ENCODE results near the gene SEC14L5.

SEC14L5 gene

GRCh38 chr16:4982056-4982867, 24.1 kb downstream of the SEC14L5 start:
- Histone ChIP-seq H2AFZ (ENCODE audit: insufficient read depth, low read length, poor library complexity) (no peak overlapping the region), H4K91ac (ENCODE audit: low read depth, low read length) (no peak overlapping the region), H3K4me2 (ENCODE audit: low read length) (no peak overlapping the region), H3K4ac (ENCODE audit: low read depth, low read length) (no peak overlapping the region), H3K4me3 (ENCODE audit: low read depth, low read length) (no peak overlapping the region), H3K9ac (ENCODE audit: low read length) (no peak overlapping the region), H2AK5ac (ENCODE audit: low read length) (no peak overlapping the region), H3K27me3 (ENCODE audit: insufficient read depth, low read length) (peaks cover 2% of the 10 kb centered on the region), H2BK5ac (ENCODE audit: low read depth, low read length, poor library complexity) (no peak overlapping the region), H3K18ac (ENCODE audit: low read length) (no peak overlapping the region), H2BK12ac (ENCODE audit: low read length) (no peak overlapping the region), H3K9me3 (ENCODE audit: insufficient read depth, low read depth, low read length) (peaks cover 2% of the 10 kb centered on the region), H3K79me2 (ENCODE audit: control insufficient read depth, insufficient read depth, low read length, poor library complexity) (no peaks in the 10 kb centered on the region), H3K23ac (ENCODE audit: low read length) (no peak overlapping the region), H3K79me1 (ENCODE audit: low read length) (no peaks in the 10 kb centered on the region), H4K12ac (ENCODE audit: low read depth, low read length) (no peak overlapping the region), H3K4me1 (ENCODE audit: control insufficient read depth in 1 of 2, insufficient read depth in 2 of 2, low read length in 2 of 2) (no peaks in the 10 kb centered on the region), H3K14ac (ENCODE audit: low read length) (no peak overlapping the region), H4K8ac (ENCODE audit: low read depth, low read length) (no peak overlapping the region), H2BK120ac (ENCODE audit: insufficient read depth, low read length, poor library complexity) (no peak overlapping the region), H3K36me3 (ENCODE audit: control insufficient read depth in 1 of 2, insufficient read depth in 2 of 2, low read length in 2 of 2) (no peaks in the 10 kb centered on the region), H3K27ac (ENCODE audit: low read depth, low read length) (no peak overlapping the region)
- WGBS (ENCODE audit: extremely low coverage, insufficient coverage, insufficient read length), result no CpG with 5 or more reads among the region's 20 CpGs
- DNase-seq, result no peak

DNA sequence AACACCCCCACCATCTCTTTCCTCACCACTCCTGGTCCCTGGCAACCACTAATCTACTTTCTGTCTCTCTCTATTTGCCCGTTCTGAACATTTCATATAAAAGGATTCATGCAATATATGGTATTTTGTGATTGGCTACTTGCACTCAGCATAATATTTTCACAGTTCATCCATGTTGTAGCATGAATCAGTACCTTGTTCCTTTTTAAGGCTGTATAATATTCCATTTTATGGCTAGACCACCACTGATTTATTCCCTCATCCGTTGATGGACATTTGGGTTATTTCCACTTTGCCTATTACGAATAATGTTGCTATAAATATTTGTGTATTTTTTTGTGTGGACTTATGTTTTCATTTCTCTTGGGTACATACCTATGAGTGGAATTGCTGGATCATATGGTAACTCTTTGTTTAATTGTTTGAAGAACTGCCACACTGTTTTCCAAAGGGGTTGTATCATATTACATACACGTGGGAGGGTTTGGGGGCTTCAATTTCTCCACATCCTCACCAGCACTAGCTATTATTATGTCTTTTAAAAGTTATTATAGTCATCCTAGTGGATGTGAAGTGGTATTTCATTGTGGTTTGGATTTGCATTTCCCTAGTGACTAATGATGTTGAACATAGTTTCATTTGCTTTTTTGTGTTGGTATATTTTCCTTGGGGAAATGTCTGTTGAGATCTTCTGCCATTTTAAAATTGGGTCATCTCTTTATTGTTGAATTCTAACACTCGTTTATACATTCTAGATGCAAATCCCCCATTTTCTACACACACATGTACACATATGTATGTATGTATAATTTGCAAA, 26.3 kb downstream of the SEC14L5 start:
- H3K4me1 ChIP-seq (ENCODE audit: control insufficient read depth in 1 of 2, insufficient read depth in 2 of 2, low read length in 2 of 2), result no peaks in the 10 kb centered on the region
- H2AK5ac ChIP-seq (ENCODE audit: low read length), result no peak overlapping the region
- peaks cover 12% of the 10 kb centered on the region for H3K27me3 ChIP-seq (ENCODE audit: insufficient read depth, low read length)
- no peak overlapping the region for H4K12ac ChIP-seq (ENCODE audit: low read depth, low read length)
- H3K79me1 ChIP-seq (ENCODE audit: low read length), result no peaks in the 10 kb centered on the region
- no peak overlapping the region for H3K4me3 ChIP-seq (ENCODE audit: low read depth, low read length)
- H2BK12ac ChIP-seq (ENCODE audit: low read length), result no peak overlapping the region
- no peaks in the 10 kb centered on the region for H3K36me3 ChIP-seq (ENCODE audit: control insufficient read depth in 1 of 2, insufficient read depth in 2 of 2, low read length in 2 of 2)
- no peak overlapping the region for H2BK5ac ChIP-seq (ENCODE audit: low read depth, low read length, poor library complexity)
- no peak overlapping the region for H3K4ac ChIP-seq (ENCODE audit: low read depth, low read length)
- H3K4me2 ChIP-seq (ENCODE audit: low read length), result no peak overlapping the region
- H3K23ac ChIP-seq (ENCODE audit: low read length), result no peak overlapping the region
- no peak overlapping the region for H4K8ac ChIP-seq (ENCODE audit: low read depth, low read length)
- H3K27ac ChIP-seq (ENCODE audit: low read depth, low read length), result no peak overlapping the region
- no peak for DNase-seq
- H3K9ac ChIP-seq (ENCODE audit: low read length), result no peak overlapping the region
- no CpG with 5 or more reads among the region's 5 CpGs for WGBS (ENCODE audit: extremely low coverage, insufficient coverage, insufficient read length)
- H3K79me2 ChIP-seq (ENCODE audit: control insufficient read depth, insufficient read depth, low read length, poor library complexity), result no peaks in the 10 kb centered on the region
- H3K14ac ChIP-seq (ENCODE audit: low read length), result no peak overlapping the region
- H2BK120ac ChIP-seq (ENCODE audit: insufficient read depth, low read length, poor library complexity), result no peak overlapping the region
- H3K9me3 ChIP-seq (ENCODE audit: insufficient read depth, low read depth, low read length), result peaks cover 6% of the 10 kb centered on the region
- H2AFZ ChIP-seq (ENCODE audit: insufficient read depth, low read length, poor library complexity), result no peak overlapping the region
- H4K91ac ChIP-seq (ENCODE audit: low read depth, low read length), result no peak overlapping the region
- H3K18ac ChIP-seq (ENCODE audit: low read length), result no peak overlapping the region

GRCh38 chr16:4987250-4987579, 29.1 kb downstream of the SEC14L5 start:
- no peak overlapping the region for H3K4me3 ChIP-seq (ENCODE audit: low read depth, low read length)
- H3K14ac ChIP-seq (ENCODE audit: low read length), result no peak overlapping the region
- H2BK5ac ChIP-seq (ENCODE audit: low read depth, low read length, poor library complexity), result no peak overlapping the region
- no peak overlapping the region for H2AK5ac ChIP-seq (ENCODE audit: low read length)
- DNase-seq, result no peak
- no peaks in the 10 kb centered on the region for H3K79me1 ChIP-seq (ENCODE audit: low read length)
- H2AFZ ChIP-seq (ENCODE audit: insufficient read depth, low read length, poor library complexity), result no peak overlapping the region
- peaks cover 4% of the 10 kb centered on the region for H3K9me3 ChIP-seq (ENCODE audit: insufficient read depth, low read depth, low read length)
- H3K9ac ChIP-seq (ENCODE audit: low read length), result no peak overlapping the region
- no peak overlapping the region for H3K23ac ChIP-seq (ENCODE audit: low read length)
- no peak overlapping the region for H3K27ac ChIP-seq (ENCODE audit: low read depth, low read length)
- no peak overlapping the region for H4K8ac ChIP-seq (ENCODE audit: low read depth, low read length)
- peaks cover 12% of the 10 kb centered on the region for H3K27me3 ChIP-seq (ENCODE audit: insufficient read depth, low read length)
- no peaks in the 10 kb centered on the region for H3K79me2 ChIP-seq (ENCODE audit: control insufficient read depth, insufficient read depth, low read length, poor library complexity)
- H4K12ac ChIP-seq (ENCODE audit: low read depth, low read length), result no peak overlapping the region
- H3K4ac ChIP-seq (ENCODE audit: low read depth, low read length), result no peak overlapping the region
- H3K4me1 ChIP-seq (ENCODE audit: control insufficient read depth in 1 of 2, insufficient read depth in 2 of 2, low read length in 2 of 2), result no peaks in the 10 kb centered on the region
- no peak overlapping the region for H2BK12ac ChIP-seq (ENCODE audit: low read length)
- no CpG with 5 or more reads among the region's 10 CpGs for WGBS (ENCODE audit: extremely low coverage, insufficient coverage, insufficient read length)
- no peak overlapping the region for H2BK120ac ChIP-seq (ENCODE audit: insufficient read depth, low read length, poor library complexity)
- no peak overlapping the region for H3K4me2 ChIP-seq (ENCODE audit: low read length)
- H3K36me3 ChIP-seq (ENCODE audit: control insufficient read depth in 1 of 2, insufficient read depth in 2 of 2, low read length in 2 of 2), result no peaks in the 10 kb centered on the region
- no peak overlapping the region for H3K18ac ChIP-seq (ENCODE audit: low read length)
- H4K91ac ChIP-seq (ENCODE audit: low read depth, low read length), result no peak overlapping the region

DNA sequence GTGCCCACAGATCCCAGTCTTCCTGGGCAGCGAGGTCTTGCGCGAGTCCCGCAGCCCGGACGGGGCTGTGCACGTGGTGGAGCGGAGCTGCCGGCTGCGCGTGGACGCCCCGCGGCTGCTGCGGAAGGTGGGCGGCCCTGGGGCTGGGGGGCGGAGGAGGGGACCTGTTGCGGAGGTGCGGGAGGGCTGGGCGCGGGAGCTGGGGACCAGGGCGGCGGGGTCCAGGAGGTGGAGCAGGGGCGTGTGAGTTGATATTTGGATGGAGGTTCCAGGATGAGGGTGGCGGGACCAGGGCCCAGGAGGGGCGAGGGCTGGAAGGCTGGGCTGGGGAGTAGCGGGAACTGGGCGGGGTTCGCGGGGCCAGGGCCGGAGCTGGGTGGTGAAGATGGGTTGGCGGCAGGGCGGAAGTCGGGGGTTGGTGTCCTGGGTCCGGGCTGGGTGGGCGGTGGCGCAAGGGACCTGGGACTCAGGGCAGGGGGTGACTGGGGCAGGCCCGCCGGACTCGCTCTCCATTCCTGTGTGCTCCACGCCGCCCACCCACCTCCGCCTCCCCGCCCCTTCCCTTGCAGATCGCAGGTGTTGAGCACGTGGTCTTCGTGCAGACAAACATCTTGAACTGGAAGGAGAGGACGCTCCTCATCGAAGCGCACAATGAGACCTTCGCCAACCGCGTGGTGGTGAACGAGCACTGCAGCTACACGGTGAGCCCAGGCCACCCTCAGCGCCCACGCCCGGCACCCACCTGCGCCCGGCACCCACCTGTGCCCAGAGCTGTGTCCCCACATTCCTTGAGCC, 29.6 kb downstream of the SEC14L5 start:
- Histone ChIP-seq H2BK120ac (ENCODE audit: insufficient read depth, low read length, poor library complexity) (no peak overlapping the region), H3K4me3 (ENCODE audit: low read depth, low read length) (peak overlapping the region; percentile 65), H3K23ac (ENCODE audit: low read length) (no peak overlapping the region), H3K36me3 (ENCODE audit: control insufficient read depth in 1 of 2, insufficient read depth in 2 of 2, low read length in 2 of 2) (no peaks in the 10 kb centered on the region), H2BK5ac (ENCODE audit: low read depth, low read length, poor library complexity) (no peak overlapping the region), H3K4me1 (ENCODE audit: control insufficient read depth in 1 of 2, insufficient read depth in 2 of 2, low read length in 2 of 2) (no peaks in the 10 kb centered on the region), H3K27ac (ENCODE audit: low read depth, low read length) (no peak overlapping the region), H3K79me1 (ENCODE audit: low read length) (no peaks in the 10 kb centered on the region), H3K4ac (ENCODE audit: low read depth, low read length) (no peak overlapping the region), H3K9me3 (ENCODE audit: insufficient read depth, low read depth, low read length) (peaks cover 4% of the 10 kb centered on the region), H2BK12ac (ENCODE audit: low read length) (no peak overlapping the region), H2AK5ac (ENCODE audit: low read length) (no peak overlapping the region), H4K8ac (ENCODE audit: low read depth, low read length) (no peak overlapping the region), H3K27me3 (ENCODE audit: insufficient read depth, low read length) (peaks cover 12% of the 10 kb centered on the region), H3K18ac (ENCODE audit: low read length) (no peak overlapping the region), H4K91ac (ENCODE audit: low read depth, low read length) (no peak overlapping the region), H4K12ac (ENCODE audit: low read depth, low read length) (no peak overlapping the region), H3K9ac (ENCODE audit: low read length) (no peak overlapping the region), H3K4me2 (ENCODE audit: low read length) (no peak overlapping the region), H3K14ac (ENCODE audit: low read length) (no peak overlapping the region), H2AFZ (ENCODE audit: insufficient read depth, low read length, poor library complexity) (no peak overlapping the region), H3K79me2 (ENCODE audit: control insufficient read depth, insufficient read depth, low read length, poor library complexity) (no peaks in the 10 kb centered on the region)
- no CpG with 5 or more reads among the region's 60 CpGs for WGBS (ENCODE audit: extremely low coverage, insufficient coverage, insufficient read length)
- no peak for DNase-seq
